Fibroblast of the aortic adventitia (primary cell): ENCODE measurements around the gene NAGS. TPM values are rescaled to one million over a fixed set of nuclear protein-coding genes. Genes with fewer than 3 reads are reported as not detected.
"Not testable (repeated sequence)": the region's sequence is repeated elsewhere in the genome, so short reads cannot be mapped to it uniquely, and the experiment has no call there.

ENCODE experiments used
- DNase-seq: peaks from one replicate; pipeline ENCODE4 v3.0.0-alpha.2; 2010; ENCODE audit warnings: low read depth
- H3K4me3 ChIP-seq: 2 replicates; pipeline ENCODE4 v1.5.1; 2011; ENCODE audit warnings: low read depth, mild to moderate bottlenecking, control low read depth, low read length, moderate library complexity
- CTCF ChIP-seq: IDR thresholded peaks from 2 replicates; pipeline ENCODE4 v1.5.1; 2011; ENCODE audit warnings: mild to moderate bottlenecking, low read length, control low read depth, inconsistent platforms; ENCODE audit not compliant: insufficient read depth
- small RNA-seq: library from RNA; depleted of rRNA; stranded (forward); fragments of <200 nt; gene quantifications from one replicate; pipeline ENCODE3, GENCODE V24; 2012
- total RNA-seq: library from RNA; depleted of rRNA; stranded (reverse); fragments of >200 nt; gene quantifications from 2 replicates; pipeline ENCODE4 v1.2.3, GENCODE V29; 2012; ENCODE audit warnings: low replicate concordance

Gene NAGS
- total RNA-seq, 1 donor: 2.5 TPM

- H3K4me3 ChIP-seq: no peak overlapping the region
- TF ChIP-seq CTCF: no peak
- peak; percentile 82 for DNase-seq
Observed at GRCh38 chr17:44044071-44044470, 39.6 kb downstream of the NAGS start.

GRCh38 chr17:44045486-44045885, 41.1 kb downstream of the NAGS start:
- no peak for TF ChIP-seq CTCF
- no peak overlapping the region for H3K4me3 ChIP-seq
- no peak for DNase-seq

GRCh38 chr17:44046893-44047292, 42.5 kb downstream of the NAGS start:
- not testable (repeated sequence) for H3K4me3 ChIP-seq

GRCh38 chr17:44049294-44050060, 45.1 kb downstream of the NAGS start:
- no peak overlapping the region for H3K4me3 ChIP-seq
- DNase-seq: no peak
- TF ChIP-seq CTCF: no peak

More at GRCh38 chr17:44046893-44047292, 42.5 kb downstream of the NAGS start:
- not testable (repeated sequence) for DNase-seq

- no peak for TF ChIP-seq CTCF
- no peak overlapping the region for H3K4me3 ChIP-seq
- no peak for DNase-seq
Observed at GRCh38 chr17:44053125-44053872, 48.9 kb downstream of the NAGS start.

Small RNAs within 50 kb of the gene (small RNA-seq; reads per million reads assigned to genes)
- not detected for gene RF00012

Other genes with a start within 250 kb of the NAGS start
- gene SOST, start 245.8 kb upstream of the NAGS start, total RNA-seq: 0.09 TPM in 1 of 2 replicates, not detected in the other
- gene DUSP3, start 225.6 kb upstream of the NAGS start, total RNA-seq: 29.9 and 37.5 TPM in 2 replicates
- not detected in 2 replicates for gene CFAP97D1, start 224.2 kb upstream of the NAGS start, total RNA-seq
- 5.7 and 9.6 TPM in 2 replicates for gene MPP3, start 171.5 kb upstream of the NAGS start, total RNA-seq
- not detected in 2 replicates for gene CD300LG, start 157.4 kb upstream of the NAGS start, total RNA-seq
- 3.2 and 3.3 TPM in 2 replicates for gene MPP2, start 97.1 kb upstream of the NAGS start, total RNA-seq
- not detected in 2 replicates for gene PPY, start 62.1 kb upstream of the NAGS start, total RNA-seq
- gene PYY, start 50.7 kb upstream of the NAGS start, total RNA-seq: not detected in 2 replicates
- gene TMEM101, start 10.3 kb downstream of the NAGS start, total RNA-seq: 28.5 and 41.9 TPM in 2 replicates
- 13.2 and 77.5 TPM in 2 replicates for gene LSM12, start 62.0 kb downstream of the NAGS start, total RNA-seq
- gene G6PC3, start 66.1 kb downstream of the NAGS start, total RNA-seq: 9.5 and 38.9 TPM in 2 replicates
- gene HDAC5, start 119.0 kb downstream of the NAGS start, total RNA-seq: 29.4 and 53.1 TPM in 2 replicates
- gene HROB, start 137.3 kb downstream of the NAGS start, total RNA-seq: 0.25 and 6.1 TPM in 2 replicates
- 0.27 TPM in 1 of 2 replicates, not detected in the other for gene ASB16, start 166.1 kb downstream of the NAGS start, total RNA-seq
- 23.0 and 29.4 TPM in 2 replicates for gene TMUB2, start 182.3 kb downstream of the NAGS start, total RNA-seq
- gene ATXN7L3, start 195.3 kb downstream of the NAGS start, total RNA-seq: 36.6 and 108 TPM in 2 replicates
- gene UBTF, start 215.1 kb downstream of the NAGS start, total RNA-seq: 64.2 and 195 TPM in 2 replicates